IPS-18c (cell line): Measurements from ENCODE around the gene SDSL.
A peak's percentile ranks its signal among the peaks of the same experiment; 100 is the strongest.

Source experiments
- H3K4me3 ChIP-seq: 2 replicates; pipeline ENCODE4 v1.7.0; 2013; ENCODE audit warnings: low read depth, mild to moderate bottlenecking, low read length, moderate library complexity; ENCODE audit not compliant: insufficient read depth
- H3K9me3 ChIP-seq: one replicate; pipeline ENCODE4 v1.6.1; 2013; ENCODE audit warnings: mild to moderate bottlenecking, low read length, moderate library complexity; ENCODE audit not compliant: control insufficient read depth, insufficient read depth

The SDSL gene

DNA sequence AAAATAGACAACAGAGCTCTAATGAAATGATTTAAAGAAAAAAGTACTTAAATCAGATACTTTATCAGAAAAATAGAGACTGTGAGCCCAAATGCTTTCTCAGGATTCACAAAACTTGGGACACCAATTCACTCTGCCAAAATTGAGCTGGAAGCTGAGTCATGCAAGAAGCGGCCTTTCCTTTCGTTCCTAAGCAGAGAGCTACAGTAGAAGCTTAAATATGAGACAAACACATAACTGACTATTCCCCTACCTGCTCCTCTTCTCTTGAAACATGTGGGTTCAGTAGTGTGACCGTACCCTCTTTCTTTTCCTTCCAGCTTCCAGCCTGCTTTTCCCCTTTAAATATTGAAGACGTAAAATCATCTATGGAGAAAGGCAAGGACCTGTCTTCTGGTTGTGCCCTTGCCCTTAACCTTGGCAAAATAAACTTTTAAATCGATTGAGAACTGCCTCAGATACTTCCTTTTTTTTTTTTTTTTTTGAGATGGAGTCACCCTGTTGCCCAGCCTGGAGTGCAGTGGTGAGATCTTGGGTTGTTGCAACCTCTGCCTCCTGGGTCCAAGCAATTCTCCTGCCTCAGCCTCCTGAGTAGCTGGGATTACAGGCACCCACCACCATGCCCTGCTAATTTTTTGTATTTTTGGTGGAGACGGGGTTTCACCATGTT, 14.1 kb upstream of the SDSL start:
- no peak overlapping the region for H3K4me3 ChIP-seq
- H3K9me3 ChIP-seq, result no peaks in the 10 kb centered on the region

DNA sequence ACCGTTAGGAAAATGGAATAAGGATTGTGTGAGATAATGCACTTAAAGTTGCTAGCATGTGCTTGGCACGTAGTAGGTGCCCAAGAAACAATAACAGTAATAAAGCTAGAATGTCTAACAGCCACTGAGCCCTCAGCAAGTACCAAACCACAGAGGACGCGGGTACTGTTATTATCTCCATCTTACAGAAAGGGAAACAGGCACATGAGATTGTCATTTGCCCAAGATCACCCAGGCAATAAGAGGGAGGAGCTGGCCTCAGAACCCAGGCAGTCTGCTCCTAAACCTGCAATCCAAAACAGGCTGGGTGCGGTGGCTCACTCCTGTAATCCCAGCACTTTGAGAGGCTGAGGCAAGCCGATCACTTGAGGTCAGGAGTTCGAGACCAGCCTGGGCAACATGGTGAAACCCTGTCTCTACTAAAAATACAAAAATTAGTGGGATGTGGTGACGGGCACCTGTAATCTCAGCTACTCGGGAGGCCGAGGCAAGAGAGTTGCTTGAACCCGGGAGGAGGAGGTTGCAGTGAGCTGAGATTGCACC, 13.4 kb upstream of the SDSL start:
- H3K4me3 ChIP-seq, result no peak overlapping the region
- no peaks in the 10 kb centered on the region for H3K9me3 ChIP-seq

DNA sequence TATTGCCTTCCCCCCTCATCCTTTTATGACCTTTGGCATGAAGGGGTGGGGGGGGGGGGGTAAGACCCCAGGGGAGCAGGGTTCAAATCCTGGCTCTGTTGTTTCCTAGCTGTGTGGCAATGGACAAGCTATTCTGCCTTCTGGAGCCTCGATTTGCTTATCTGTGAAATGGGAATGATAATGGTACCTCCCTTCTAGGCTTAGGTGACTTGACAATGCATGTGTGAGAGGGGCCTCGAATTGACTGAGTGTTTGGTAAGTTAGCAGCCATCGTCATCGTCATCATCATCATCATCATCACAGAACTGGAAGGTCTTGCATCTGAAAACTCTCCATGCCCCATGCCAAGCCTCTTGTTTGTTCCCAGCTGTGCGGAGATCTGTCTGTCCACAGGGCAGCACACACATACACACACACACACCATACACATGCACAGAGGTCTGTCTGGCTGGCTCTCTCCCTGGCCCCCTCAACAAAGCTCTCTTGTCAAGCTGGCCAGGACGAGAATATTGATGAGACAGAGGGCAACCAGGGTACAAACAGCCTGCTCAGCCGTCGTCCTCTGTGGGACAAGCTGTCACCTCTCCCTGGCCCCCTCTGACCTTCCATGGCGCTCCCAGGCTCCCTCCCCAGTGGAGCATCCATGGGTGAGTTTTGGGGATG, 12.6 kb upstream of the SDSL start:
- Histone ChIP-seq H3K4me3 (no peak overlapping the region), H3K9me3 (no peaks in the 10 kb centered on the region)

DNA sequence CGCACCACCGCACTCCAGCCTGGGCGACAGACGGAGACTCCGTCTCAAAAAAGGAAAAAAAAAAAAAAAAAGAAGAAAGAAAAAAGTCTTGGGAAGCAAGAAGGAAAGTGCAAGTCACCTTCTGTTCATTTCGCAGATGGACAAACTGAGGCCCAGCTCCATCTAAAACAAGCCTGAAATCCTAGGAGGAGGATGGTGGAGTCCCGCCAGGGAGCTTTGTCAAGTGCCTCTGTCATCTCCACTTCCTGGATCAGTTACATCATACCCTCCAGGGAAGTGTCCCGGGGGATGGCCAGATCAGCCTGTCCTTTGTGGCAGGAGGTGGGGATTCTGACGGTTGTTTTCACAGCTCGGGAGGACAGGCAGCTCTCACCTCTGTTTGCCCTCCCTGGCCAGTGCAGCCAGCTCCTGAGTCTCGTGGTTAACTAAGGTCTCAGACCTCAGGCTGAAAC, 8.7 kb upstream of the SDSL start:
- H3K4me3 ChIP-seq, result no peak overlapping the region
- H3K9me3 ChIP-seq, result no peaks in the 10 kb centered on the region

DNA sequence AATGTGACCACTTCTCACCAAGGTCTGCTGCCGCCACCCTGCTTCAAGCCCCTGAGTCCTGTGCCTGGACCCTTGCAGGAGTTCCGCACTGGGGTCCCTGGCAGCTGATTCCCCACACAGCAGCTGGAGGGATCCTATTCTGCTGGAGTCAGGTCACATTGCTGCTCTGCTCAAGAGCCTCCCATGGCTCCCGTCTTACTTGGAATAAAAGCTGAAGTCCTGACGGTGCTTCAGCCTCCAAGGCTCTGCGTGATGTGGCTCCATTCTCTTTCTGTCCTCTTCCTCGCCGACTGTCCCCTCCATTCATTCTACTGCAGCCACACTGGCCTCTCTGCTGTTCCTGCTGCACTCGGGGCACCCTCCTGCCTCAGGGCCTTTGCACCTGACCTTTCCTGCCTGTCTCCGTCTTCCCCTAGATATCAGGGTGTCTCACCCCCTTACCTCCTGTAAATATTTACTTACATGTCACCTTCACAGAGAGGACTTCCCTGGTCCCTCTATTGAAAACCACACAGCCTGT, 7.6 kb upstream of the SDSL start:
- H3K9me3 ChIP-seq, result no peaks in the 10 kb centered on the region
- no peak overlapping the region for H3K4me3 ChIP-seq

DNA sequence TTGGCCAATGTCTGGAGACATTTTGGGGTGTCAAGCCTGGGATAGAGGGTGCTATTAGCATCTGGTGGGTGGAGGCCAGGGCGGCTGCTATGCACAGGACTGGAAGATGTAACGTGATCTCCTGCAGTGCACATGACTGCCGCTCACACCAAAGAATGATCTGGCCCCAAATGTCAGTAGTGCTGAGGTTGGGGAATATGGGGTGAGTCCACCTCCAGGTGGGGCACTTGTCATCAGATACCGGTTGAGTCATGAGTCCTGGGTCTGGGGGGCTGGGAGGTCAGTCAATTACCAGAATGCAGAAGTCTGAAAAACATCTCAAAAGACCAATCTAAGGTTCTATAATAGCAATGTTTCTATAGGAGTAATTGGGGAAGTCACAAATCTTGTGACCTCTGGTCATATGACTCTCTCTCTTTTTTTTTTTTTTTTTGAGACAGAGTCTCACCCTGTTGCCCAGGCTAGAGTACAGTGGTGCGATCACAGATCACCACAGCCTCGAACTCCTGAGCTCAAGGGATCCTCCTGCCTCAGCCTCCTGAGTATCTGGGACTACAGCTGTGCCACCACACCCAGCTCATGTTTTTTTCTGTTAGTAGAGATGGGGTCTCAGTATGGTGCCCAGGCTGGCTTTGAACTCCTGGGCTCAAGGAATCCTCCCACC, 6.0 kb upstream of the SDSL start:
- Histone ChIP-seq H3K9me3 (no peaks in the 10 kb centered on the region), H3K4me3 (no peak overlapping the region)

DNA sequence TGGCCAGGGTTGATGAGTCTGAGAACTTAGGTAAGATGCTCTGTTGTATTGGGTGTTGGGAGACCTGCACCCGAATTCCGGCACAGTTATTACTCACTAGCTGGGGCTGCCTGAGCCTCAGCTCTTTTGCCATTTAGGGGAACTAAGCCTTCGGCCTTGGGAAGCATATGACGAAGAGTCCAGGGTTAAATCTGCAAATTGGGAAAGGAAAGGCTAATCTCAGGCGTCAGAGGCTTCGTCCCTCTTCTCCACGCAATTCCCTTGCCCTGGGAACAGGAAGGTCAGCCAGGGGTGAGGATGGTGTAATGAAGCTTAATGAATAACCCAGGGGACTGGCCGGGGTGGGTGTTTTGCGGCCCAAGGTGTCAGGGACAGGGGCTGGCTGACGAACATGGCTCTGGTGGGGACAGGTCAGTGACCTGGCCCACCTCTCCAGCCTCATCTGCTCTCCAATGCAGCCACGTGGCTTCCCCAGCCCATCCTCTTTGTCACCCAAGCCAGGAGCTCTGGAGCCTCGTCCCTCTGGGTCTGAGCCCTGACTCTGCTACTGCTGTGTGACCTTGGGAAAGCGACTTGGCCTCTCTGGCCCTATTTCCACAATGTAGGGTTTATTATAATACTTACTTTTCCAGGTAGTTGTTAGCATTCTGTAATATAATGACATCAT, 3.8 kb upstream of the SDSL start:
- no peak overlapping the region for H3K4me3 ChIP-seq
- H3K9me3 ChIP-seq, result no peaks in the 10 kb centered on the region

DNA sequence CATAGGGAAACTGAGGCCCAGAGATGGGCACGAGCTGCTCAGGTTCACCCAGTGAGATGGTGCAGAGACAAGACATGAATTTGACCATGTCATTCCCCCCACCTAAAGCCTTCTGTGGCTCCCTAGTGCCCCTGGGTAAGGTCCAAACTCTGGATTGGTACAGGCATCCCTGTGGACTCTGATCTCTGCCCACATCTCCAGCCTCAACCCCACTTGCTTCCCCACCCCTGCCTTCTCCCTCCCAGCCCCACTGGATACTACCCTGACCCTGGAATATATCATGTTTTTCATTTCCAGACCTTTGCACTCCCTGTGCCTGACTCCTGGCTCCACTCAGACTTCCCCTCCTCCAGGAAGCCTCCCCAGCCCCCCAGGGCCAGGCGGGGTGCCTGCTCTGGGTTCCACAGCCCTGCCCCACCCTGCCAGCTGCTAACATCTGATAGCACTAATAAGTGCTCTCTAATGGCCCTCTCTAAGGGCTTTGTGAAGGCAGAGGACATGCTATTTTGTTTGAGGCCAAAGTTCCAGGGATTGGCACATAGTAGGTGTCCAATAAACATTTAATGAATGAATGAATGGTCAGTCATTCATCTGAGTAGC, 1.1 kb upstream of the SDSL start:
- H3K9me3 ChIP-seq, result no peaks in the 10 kb centered on the region
- no peak overlapping the region for H3K4me3 ChIP-seq

DNA sequence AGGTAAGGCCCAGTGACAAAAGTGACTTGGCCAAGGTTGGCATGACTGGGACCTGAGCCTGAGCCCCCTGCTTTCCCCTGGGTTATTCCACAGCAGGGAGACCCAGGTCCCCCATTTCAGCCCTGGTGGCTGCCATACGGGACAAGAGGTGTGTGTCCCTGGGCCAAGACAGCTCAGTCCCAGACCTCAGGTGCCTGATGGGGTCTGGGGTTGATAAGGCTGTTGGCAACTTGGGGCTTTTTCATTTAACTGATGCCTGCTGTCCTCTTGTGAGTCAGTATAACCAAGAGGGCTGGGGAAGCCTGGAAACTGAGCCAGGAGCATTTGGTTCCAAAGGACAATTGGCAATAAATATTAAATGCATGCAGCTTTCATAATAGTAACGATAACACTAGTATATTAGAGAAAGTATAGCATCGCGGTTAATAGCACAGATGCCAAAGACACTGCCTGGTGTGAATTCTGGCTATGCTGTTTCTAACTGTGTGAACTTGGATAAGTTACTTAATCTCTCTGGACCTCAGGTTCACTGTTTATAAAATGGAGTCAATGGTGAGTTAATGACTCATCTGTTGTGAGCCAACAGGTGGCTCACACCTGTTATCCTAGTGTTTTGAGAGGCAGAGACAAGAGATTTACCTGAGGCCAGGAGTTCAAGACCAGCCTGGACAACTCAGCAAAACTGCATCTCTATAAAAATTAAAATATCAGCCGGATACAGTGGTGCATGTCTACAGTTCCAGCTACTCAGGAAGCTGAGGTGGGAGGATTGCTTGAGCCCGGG, 898 bp downstream of the SDSL start:
- Histone ChIP-seq H3K9me3 (no peaks in the 10 kb centered on the region), H3K4me3 (0 out of 2 replicates have a peak overlapping the region, but pooled peaks have one; percentile 22)

DNA sequence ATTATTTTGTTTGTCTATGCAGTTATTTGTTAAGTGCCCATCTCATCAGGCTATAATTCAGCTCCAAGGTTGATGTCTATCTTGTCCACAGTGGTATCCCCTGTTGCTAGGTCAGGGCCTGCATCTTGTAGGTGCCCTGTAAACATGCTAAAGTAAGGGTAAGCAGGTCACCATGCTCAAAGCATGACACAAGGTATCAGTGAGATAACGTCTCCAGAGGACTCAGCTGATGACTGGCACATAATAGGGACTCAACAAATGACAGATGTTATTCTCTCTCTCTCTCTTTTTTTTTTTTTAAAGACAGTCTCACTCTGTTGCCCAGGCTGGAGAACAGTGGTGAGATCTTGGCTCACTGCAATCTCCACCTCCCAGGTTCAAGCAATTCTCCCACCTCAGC, 2.3 kb downstream of the SDSL start:
- no peaks in the 10 kb centered on the region for H3K9me3 ChIP-seq
- H3K4me3 ChIP-seq, result no peak overlapping the region

DNA sequence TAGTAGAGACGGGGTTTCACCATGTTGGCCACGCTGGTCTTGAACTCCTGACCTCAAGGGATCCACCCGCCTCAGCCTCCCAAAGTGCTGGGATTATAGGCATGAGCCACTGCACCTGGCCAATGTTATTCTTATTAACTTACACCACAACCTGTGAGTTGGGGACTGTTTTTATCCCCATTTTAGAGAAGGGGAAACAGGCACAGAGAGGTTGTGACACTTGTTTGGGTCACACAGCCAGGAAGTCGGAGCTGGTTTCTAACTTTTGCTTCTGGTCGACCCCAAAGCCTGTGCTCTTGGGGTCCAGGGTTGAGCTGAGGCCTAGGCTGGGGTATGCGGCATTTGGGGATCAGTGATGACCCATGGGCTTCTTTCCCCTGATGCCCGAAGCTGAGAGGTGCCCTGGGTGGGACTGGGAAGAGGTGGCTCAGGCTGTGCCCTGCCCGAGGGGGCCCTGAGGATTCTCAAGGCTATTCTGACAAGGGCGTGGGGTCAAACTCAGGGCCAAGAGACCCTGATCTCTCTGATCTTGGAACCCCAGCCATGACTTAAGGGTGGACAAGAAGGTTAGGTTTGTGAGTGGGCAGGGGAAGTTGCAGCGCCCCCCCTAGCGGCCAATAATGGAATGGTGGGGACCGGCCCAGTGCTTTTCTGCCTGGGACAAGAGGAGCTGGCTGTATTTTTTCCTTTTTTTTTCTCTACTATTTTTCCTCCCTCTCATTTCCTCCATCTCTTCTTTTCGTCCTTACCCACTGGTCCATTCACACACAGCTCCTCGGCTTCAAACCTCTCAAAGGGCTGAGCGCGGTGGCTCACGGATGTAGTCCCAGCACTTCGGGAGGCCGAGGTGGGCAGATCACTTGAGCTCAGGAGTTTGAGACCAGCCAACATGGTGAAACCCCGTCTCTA, 3.0 kb downstream of the SDSL start:
- Histone ChIP-seq H3K4me3 (peak overlapping the region; percentile 17; the same call in 1 of the 2 replicates), H3K9me3 (peaks cover 2% of the 10 kb centered on the region)

DNA sequence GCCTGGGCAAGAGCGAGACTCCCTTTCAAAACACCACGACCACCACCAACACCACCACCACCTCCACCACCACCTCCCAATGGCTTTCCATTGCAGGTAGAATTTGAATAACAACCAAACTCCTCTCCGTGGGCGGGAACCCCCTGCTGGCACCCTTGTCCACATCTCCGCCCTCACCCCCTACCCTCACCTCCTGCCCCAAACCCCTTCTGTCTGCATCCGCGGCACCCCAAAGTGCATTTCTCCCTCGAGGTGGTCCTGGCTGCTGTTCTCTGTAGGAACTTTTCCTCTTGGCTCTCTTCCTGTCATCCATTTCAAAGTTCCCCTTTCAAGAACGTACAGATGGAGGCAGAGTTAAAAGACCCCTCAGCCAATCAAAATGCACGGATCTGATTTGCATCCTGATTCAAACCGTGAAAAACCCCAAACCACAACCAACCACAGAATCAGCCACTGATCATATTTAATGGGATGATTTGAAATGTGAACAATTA, 3.8 kb downstream of the SDSL start:
- Histone ChIP-seq H3K4me3 (no peak overlapping the region; the same call in 1 of the 2 replicates), H3K9me3 (peaks cover 5% of the 10 kb centered on the region)

DNA sequence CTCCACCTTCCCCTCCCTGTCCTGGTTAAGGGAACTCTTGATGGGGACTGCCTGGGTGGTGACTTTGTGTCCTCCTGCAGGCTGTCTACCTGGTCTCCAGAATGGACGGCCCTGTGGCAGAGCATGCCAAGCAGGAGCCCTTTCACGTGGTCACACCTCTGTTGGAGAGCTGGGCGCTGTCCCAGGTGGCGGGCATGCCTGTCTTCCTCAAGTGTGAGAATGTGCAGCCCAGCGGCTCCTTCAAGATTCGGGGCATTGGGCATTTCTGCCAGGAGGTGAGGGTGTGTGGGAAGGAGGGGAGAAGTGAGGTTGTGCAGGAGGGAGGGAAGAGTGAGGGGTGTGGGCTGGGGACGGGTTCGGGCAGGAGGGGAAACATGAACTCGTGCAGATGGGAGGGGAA, 5.7 kb downstream of the SDSL start:
- Histone ChIP-seq H3K4me3 (no peak overlapping the region), H3K9me3 (peaks cover 5% of the 10 kb centered on the region)

DNA sequence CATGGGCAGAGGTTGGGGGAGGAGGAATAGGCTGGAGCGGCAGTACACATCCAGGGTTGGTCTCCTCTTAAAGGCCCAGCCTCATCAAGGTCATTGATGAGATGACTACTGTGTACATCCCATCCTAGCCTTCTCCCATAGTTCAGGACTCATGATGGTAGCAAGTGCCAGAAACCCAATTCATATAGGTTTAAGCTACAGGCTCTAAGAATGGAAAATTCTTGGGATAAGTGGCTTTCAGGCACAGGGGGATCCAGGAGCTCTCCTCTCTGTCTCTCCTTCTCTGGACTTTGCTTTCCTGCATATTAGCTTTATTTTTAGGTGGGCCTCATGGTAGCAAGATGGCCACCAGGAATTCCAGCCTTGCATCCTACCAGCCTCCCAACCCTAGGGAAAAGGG, 6.3 kb downstream of the SDSL start:
- H3K9me3 ChIP-seq, result peaks cover 5% of the 10 kb centered on the region
- no peak overlapping the region for H3K4me3 ChIP-seq

DNA sequence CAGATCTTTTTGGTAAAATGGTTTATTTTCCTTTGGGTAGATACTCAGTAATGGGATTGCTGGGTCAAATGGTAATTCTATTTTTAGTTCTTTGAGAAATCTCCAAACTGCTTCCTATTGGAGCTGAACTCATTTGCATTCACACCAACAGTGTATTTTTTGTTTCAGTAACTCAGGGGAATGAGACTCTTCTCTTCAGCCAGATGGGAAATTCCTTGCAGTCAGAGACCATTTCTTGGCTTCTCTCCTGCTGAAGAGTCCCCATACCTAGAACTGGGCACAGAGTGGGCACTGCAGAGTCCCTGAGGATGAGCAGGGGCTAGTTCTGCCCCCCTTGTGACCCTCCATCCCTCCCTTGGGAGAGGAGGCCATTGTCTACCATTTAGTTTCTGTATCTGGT, 10.8 kb downstream of the SDSL start:
- Histone ChIP-seq H3K9me3 (peaks cover 5% of the 10 kb centered on the region), H3K4me3 (no peak overlapping the region)
